ENCODE data around the gene MICOS13.

- TF ChIP-seq GATA3 (IDR thresholded peaks at IDR 0.05; ENCODE audit: low read depth, low read length) (no peak), GATA2 (IDR thresholded peaks at IDR 0.05; ENCODE audit: low read depth, low read length) (no peak)
Measured at GRCh38 chr19:5727453-5728050, 47.2 kb upstream of the MICOS13 start.

Measured in SH-SY5Y (cell line).